ENCODE data around the gene CBX4. TPM values are rescaled to one million over a fixed set of nuclear protein-coding genes. Genes with fewer than 3 reads are reported as not detected.

CBX4 gene
- total and polyA plus RNA-seq, 2 experiments from 2014 or later: 1.4 to 4.6 TPM

- peaks cover 9% of the 10 kb centered on the region for H3K9me3 Mint-ChIP-seq
- ATAC-seq: no peak
- H3K4me2 ChIP-seq: no peak overlapping the region
- no peak overlapping the region for H2AFZ ChIP-seq
- no peak overlapping the region for H3K4me3 ChIP-seq
- H4K20me1 ChIP-seq (replicated peaks; ENCODE audit: insufficient read depth): peaks cover 6% of the 10 kb centered on the region; the same call in 1 of the 2 replicates
- H3K4me1 Mint-ChIP-seq: peaks cover 5% of the 10 kb centered on the region
- no peak overlapping the region for H3K27ac ChIP-seq (ENCODE audit: low read depth)
- H3K4me1 ChIP-seq (ENCODE audit: insufficient read depth): peaks cover 4% of the 10 kb centered on the region; the same call in 1 of the 2 replicates
- peaks cover 93% of the 10 kb centered on the region for H3K27me3 ChIP-seq (ENCODE audit: insufficient read depth)
- peaks cover 75% of the 10 kb centered on the region for H3K27me3 Mint-ChIP-seq (ENCODE audit: insufficient read depth, low read depth, poor library complexity)
- no peaks in the 10 kb centered on the region for H3K9me2 ChIP-seq (ENCODE audit: insufficient read depth)
- H3K36me3 Mint-ChIP-seq (ENCODE audit: low read depth): peaks cover 7% of the 10 kb centered on the region; the same call in 1 of the 3 replicates
- H3K79me2 ChIP-seq (replicated peaks; ENCODE audit: insufficient read depth): no peaks in the 10 kb centered on the region
- no peak for TF ChIP-seq ZNF331 (CRISPR knock-in tag; IDR thresholded peaks at IDR 0.05; ENCODE audit: low read depth)
- no peak for TF ChIP-seq STAT1 (IDR thresholded peaks at IDR 0.05; ENCODE audit: unreplicated experiment)
- TF ChIP-seq, protein P1, sequence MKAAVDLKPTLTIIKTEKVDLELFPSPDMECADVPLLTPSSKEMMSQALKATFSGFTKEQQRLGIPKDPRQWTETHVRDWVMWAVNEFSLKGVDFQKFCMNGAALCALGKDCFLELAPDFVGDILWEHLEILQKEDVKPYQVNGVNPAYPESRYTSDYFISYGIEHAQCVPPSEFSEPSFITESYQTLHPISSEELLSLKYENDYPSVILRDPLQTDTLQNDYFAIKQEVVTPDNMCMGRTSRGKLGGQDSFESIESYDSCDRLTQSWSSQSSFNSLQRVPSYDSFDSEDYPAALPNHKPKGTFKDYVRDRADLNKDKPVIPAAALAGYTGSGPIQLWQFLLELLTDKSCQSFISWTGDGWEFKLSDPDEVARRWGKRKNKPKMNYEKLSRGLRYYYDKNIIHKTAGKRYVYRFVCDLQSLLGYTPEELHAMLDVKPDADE (IDR thresholded peaks at IDR 0.05): no peak
- TF ChIP-seq CREB1 (CRISPR knock-in tag; IDR thresholded peaks at IDR 0.05; ENCODE audit: low read depth): no peak
- no peak for TF ChIP-seq ZNF114 (CRISPR knock-in tag; IDR thresholded peaks at IDR 0.05)
- TF ChIP-seq, protein P2, sequence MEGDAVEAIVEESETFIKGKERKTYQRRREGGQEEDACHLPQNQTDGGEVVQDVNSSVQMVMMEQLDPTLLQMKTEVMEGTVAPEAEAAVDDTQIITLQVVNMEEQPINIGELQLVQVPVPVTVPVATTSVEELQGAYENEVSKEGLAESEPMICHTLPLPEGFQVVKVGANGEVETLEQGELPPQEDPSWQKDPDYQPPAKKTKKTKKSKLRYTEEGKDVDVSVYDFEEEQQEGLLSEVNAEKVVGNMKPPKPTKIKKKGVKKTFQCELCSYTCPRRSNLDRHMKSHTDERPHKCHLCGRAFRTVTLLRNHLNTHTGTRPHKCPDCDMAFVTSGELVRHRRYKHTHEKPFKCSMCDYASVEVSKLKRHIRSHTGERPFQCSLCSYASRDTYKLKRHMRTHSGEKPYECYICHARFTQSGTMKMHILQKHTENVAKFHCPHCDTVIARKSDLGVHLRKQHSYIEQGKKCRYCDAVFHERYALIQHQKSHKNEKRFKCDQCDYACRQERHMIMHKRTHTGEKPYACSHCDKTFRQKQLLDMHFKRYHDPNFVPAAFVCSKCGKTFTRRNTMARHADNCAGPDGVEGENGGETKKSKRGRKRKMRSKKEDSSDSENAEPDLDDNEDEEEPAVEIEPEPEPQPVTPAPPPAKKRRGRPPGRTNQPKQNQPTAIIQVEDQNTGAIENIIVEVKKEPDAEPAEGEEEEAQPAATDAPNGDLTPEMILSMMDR (conservative IDR thresholded peaks at IDR 0.05; ENCODE audit: low read depth in 2 of 2): no peak
- TF ChIP-seq ZNF462 (CRISPR knock-in tag; IDR thresholded peaks at IDR 0.05): no peak
- no peak for TF ChIP-seq JUNB (IDR thresholded peaks at IDR 0.05; ENCODE audit: unreplicated experiment)
- TF ChIP-seq, protein P3, sequence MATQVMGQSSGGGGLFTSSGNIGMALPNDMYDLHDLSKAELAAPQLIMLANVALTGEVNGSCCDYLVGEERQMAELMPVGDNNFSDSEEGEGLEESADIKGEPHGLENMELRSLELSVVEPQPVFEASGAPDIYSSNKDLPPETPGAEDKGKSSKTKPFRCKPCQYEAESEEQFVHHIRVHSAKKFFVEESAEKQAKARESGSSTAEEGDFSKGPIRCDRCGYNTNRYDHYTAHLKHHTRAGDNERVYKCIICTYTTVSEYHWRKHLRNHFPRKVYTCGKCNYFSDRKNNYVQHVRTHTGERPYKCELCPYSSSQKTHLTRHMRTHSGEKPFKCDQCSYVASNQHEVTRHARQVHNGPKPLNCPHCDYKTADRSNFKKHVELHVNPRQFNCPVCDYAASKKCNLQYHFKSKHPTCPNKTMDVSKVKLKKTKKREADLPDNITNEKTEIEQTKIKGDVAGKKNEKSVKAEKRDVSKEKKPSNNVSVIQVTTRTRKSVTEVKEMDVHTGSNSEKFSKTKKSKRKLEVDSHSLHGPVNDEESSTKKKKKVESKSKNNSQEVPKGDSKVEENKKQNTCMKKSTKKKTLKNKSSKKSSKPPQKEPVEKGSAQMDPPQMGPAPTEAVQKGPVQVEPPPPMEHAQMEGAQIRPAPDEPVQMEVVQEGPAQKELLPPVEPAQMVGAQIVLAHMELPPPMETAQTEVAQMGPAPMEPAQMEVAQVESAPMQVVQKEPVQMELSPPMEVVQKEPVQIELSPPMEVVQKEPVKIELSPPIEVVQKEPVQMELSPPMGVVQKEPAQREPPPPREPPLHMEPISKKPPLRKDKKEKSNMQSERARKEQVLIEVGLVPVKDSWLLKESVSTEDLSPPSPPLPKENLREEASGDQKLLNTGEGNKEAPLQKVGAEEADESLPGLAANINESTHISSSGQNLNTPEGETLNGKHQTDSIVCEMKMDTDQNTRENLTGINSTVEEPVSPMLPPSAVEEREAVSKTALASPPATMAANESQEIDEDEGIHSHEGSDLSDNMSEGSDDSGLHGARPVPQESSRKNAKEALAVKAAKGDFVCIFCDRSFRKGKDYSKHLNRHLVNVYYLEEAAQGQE (IDR thresholded peaks at IDR 0.05; ENCODE audit: unreplicated experiment): no peak
- peaks cover 7% of the 10 kb centered on the region; the same call in 1 of the 2 replicates for H3F3A ChIP-seq (replicated peaks; ENCODE audit: low read depth)
- H3K4me3 Mint-ChIP-seq: no peak overlapping the region
- no peaks in the 10 kb centered on the region for H3K36me3 ChIP-seq (ENCODE audit: insufficient read depth)
- DNase-seq (ENCODE audit: low spot score): no peak
- no peak overlapping the region for H3K27ac Mint-ChIP-seq
Observed at GRCh38 chr17:79820959-79821330, 18.3 kb downstream of the CBX4 start.

Data from GM23338 (cell line).